Measurements from ENCODE around the gene PIP4K2A. TPM values are rescaled to one million over a fixed set of nuclear protein-coding genes. Genes with fewer than 3 reads are reported as not detected.

Gene PIP4K2A
- total and polyA plus RNA-seq, 12 donors = 12.3 to 70.6 (median 28.5) TPM

DNA sequence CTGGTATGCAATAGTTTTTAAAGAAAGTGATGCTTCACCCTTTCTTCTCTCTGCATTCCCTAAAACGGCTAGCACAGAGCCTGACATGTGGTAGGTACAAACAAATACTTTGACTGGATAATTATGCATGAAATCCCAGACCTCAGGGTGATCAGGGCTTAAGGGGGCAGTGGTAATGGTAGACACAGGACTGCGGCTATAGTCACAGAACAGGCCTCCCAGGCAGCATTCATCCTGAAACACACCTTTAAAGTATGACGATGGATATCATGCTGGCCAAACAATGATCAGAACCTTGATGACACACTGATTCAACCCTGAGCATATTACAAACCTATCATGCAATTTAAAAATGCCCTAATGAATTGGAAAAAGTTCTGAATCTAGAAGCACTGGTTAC is 110.8 kb downstream of the PIP4K2A start:
- Histone ChIP-seq H3K9me3 (replicated peaks in 1 of 3) (no peaks in the 10 kb centered on the region), H3K27ac (no peak overlapping the region), H3K27me3 (no peaks in the 10 kb centered on the region), H3K36me3 (replicated peaks in 1 of 2) (no peaks in the 10 kb centered on the region), H3K4me1 (replicated peaks in 1 of 2) (peaks cover 9 to 41% of the 10 kb centered on the region in 2 donors), H3K4me3 (no peak overlapping the region)
- TF ChIP-seq POLR2A (IDR thresholded peaks at IDR 0.05) = no peak
- TF ChIP-seq, protein P1, sequence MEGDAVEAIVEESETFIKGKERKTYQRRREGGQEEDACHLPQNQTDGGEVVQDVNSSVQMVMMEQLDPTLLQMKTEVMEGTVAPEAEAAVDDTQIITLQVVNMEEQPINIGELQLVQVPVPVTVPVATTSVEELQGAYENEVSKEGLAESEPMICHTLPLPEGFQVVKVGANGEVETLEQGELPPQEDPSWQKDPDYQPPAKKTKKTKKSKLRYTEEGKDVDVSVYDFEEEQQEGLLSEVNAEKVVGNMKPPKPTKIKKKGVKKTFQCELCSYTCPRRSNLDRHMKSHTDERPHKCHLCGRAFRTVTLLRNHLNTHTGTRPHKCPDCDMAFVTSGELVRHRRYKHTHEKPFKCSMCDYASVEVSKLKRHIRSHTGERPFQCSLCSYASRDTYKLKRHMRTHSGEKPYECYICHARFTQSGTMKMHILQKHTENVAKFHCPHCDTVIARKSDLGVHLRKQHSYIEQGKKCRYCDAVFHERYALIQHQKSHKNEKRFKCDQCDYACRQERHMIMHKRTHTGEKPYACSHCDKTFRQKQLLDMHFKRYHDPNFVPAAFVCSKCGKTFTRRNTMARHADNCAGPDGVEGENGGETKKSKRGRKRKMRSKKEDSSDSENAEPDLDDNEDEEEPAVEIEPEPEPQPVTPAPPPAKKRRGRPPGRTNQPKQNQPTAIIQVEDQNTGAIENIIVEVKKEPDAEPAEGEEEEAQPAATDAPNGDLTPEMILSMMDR (IDR thresholded peaks at IDR 0.05) = no peak
- DNase-seq = no peak
- intact Hi-C loops (cut with DNase I) = no loop called here
- WGBS, 4 donors = 91 to 100% (median 96%) methylated on average over 3 of the region's 3 CpGs

DNA sequence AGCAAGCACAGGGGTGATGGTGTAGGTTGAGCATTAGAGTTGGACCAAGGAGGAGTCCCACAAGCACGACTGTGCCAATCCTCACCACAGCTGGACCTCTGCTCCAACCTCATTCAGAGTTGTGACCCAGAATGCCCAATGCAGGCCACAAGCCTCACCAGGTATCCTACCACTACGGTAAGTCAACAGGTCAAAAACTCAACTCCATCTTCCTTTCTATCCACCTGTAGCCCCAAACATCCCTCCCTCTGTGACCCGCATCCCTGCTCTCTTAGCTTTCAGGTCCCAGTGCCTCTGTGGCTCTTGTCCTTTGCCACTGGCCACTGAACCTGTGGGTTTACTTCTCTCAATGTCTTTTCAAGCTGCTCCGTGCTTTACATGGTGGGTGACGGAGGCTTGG is 112.8 kb downstream of the PIP4K2A start:
- Histone ChIP-seq H3K4me1 (replicated peaks in 1 of 2) (peaks cover 10 to 41% of the 10 kb centered on the region in 2 donors), H3K9me3 (replicated peaks in 1 of 3) (no peaks in the 10 kb centered on the region), H3K4me3 (no peak overlapping the region), H3K27me3 (no peaks in the 10 kb centered on the region), H3K36me3 (replicated peaks in 1 of 2) (no peaks in the 10 kb centered on the region), H3K27ac (no peak overlapping the region)
- WGBS, 4 donors = 94 to 99% (median 97%) methylated on average over 4 to 5 of the region's 5 CpGs
- TF ChIP-seq POLR2A (IDR thresholded peaks at IDR 0.05) = no peak
- intact Hi-C loops (cut with DNase I) = no loop called here
- DNase-seq = no peak

DNA sequence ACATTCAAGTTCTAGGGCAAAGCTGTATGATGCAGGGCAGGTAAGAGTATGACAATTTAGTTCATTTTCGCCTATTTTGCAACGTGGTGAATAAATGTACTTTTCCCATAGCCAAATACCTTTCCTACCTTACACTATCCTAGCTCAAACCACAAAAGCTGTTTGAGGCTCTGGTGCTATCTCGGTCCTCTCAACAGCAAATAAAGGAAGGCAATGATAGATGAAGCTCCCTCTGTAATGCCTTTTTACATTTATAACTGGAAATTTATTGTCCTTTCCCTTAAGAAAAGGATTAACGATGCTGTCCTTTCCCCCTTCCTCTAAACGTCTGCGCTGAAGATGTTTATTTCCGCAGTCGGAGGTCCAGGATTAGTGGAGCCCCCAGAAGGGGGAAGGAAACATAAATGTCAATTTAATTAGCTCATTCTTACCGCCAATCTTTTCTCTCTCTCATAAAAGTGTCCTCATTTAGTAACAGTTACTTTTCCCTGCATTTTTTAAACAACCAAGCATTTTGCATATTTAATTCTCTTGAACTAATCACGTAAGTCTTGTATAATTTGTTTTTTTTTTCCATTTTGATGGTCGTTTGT is 114.6 kb downstream of the PIP4K2A start:
- intact Hi-C loops (cut with DNase I) = no loop called here
- no peaks in the 10 kb centered on the region for H3K9me3 ChIP-seq (replicated peaks in 1 of 3)
- 83 to 88% (median 86%) methylated on average over 11 of the region's 11 CpGs for WGBS, 4 donors
- peaks cover 10 to 28% of the 10 kb centered on the region in 2 donors for H3K4me1 ChIP-seq (replicated peaks in 1 of 2)
- H3K4me3 ChIP-seq = no peak overlapping the region
- no peak for DNase-seq
- no peaks in the 10 kb centered on the region for H3K27me3 ChIP-seq
- no peaks in the 10 kb centered on the region for H3K36me3 ChIP-seq (replicated peaks in 1 of 2)
- H3K27ac ChIP-seq = peak overlapping the region in 1 of 5 donors; percentile 36
- TF ChIP-seq, protein P1 (IDR thresholded peaks at IDR 0.05) = no peak
- no peak for TF ChIP-seq POLR2A (IDR thresholded peaks at IDR 0.05)

DNA sequence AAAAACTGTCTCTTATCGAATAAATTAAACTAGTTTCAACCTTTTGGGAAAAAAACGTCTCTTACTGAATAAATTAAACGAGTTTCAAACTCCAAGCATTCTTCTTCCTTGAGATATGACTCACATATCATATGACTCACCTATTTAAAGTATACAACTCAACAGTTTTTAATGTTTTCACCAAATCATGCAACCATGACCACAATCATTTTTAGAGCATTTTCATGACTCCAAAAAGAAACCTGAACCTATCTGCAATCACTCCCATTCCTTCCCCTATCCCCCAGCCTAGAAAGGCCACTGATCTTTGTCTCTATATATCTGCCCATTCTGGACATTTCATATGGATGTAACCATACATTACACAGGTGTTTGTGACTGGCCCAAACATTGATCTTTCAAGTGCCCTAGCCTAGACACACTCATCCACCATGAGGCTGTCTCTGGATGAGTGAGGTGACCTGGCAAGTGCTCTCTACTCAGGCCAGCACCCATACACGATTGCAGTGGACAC is 115.3 kb downstream of the PIP4K2A start:
- WGBS, 4 donors = 40 to 47% (median 45%) methylated on average over 4 of the region's 4 CpGs
- Histone ChIP-seq H3K27ac (peak overlapping the region in 1 of 5 donors; percentile 36), H3K36me3 (replicated peaks in 1 of 2) (no peaks in the 10 kb centered on the region)

More for the DNA sequence above, 115.3 kb downstream of the PIP4K2A start:
- no peaks in the 10 kb centered on the region for H3K27me3 ChIP-seq
- no peak overlapping the region for H3K4me3 ChIP-seq
- intact Hi-C loops (cut with DNase I) = no loop called here
- DNase-seq = no peak
- no peaks in the 10 kb centered on the region for H3K9me3 ChIP-seq (replicated peaks in 1 of 3)
- TF ChIP-seq, protein P1 (IDR thresholded peaks at IDR 0.05) = no peak
- TF ChIP-seq POLR2A (IDR thresholded peaks at IDR 0.05) = no peak
- H3K4me1 ChIP-seq (replicated peaks in 1 of 2) = peaks cover 10 to 25% of the 10 kb centered on the region in 2 donors
